ENCODE data around the gene LRRK1. TPM values are rescaled to one million over a fixed set of nuclear protein-coding genes. Genes with fewer than 3 reads are reported as not detected.

Gene LRRK1
- total and polyA plus RNA-seq, 2 experiments from 2014 or later = 2.6 to 4.5 TPM

DNA sequence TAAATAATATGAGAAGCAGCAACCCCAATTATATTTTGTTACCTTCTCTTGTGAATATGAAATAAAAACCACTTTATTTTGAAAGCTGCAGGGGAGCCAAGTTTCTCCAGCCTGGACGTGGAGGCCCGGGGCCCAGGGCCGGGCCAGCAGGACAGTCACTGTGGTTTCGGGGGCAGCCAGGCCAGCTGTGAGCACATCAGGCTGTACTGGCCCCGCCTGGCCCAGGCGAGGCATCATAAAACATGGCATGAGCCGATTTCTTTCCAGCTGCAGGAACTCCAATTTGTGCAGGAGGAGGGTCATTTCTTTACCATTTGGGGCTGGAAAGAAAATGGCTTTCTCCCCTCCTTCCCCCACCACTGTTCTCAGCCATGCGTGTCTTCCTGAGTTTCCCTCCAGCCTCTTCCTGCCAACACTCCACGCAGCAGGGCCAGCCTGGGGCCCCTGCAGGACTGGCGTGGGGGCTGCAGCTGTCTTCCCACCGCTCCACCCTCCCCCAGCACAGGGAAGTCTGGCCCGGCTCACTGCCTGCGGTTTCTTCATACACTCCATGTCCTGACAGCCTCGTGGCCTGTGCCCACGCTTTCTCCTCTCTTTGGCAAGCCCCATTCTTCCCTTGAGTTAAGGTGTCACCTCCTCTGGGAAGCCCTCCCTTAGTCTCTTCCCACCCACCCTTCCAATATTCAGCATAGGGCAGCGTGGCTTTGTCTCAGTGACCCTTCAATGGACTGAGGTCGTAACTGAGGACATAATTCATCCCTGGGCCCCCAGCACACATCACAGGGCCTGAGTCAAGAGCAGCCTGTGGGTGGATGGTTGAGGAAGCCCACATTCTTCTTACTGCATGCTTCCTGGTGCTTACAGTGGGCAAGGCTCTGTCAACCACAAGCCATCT, 196.9 kb downstream of the LRRK1 start (continued):
- TF ChIP-seq, protein P1, sequence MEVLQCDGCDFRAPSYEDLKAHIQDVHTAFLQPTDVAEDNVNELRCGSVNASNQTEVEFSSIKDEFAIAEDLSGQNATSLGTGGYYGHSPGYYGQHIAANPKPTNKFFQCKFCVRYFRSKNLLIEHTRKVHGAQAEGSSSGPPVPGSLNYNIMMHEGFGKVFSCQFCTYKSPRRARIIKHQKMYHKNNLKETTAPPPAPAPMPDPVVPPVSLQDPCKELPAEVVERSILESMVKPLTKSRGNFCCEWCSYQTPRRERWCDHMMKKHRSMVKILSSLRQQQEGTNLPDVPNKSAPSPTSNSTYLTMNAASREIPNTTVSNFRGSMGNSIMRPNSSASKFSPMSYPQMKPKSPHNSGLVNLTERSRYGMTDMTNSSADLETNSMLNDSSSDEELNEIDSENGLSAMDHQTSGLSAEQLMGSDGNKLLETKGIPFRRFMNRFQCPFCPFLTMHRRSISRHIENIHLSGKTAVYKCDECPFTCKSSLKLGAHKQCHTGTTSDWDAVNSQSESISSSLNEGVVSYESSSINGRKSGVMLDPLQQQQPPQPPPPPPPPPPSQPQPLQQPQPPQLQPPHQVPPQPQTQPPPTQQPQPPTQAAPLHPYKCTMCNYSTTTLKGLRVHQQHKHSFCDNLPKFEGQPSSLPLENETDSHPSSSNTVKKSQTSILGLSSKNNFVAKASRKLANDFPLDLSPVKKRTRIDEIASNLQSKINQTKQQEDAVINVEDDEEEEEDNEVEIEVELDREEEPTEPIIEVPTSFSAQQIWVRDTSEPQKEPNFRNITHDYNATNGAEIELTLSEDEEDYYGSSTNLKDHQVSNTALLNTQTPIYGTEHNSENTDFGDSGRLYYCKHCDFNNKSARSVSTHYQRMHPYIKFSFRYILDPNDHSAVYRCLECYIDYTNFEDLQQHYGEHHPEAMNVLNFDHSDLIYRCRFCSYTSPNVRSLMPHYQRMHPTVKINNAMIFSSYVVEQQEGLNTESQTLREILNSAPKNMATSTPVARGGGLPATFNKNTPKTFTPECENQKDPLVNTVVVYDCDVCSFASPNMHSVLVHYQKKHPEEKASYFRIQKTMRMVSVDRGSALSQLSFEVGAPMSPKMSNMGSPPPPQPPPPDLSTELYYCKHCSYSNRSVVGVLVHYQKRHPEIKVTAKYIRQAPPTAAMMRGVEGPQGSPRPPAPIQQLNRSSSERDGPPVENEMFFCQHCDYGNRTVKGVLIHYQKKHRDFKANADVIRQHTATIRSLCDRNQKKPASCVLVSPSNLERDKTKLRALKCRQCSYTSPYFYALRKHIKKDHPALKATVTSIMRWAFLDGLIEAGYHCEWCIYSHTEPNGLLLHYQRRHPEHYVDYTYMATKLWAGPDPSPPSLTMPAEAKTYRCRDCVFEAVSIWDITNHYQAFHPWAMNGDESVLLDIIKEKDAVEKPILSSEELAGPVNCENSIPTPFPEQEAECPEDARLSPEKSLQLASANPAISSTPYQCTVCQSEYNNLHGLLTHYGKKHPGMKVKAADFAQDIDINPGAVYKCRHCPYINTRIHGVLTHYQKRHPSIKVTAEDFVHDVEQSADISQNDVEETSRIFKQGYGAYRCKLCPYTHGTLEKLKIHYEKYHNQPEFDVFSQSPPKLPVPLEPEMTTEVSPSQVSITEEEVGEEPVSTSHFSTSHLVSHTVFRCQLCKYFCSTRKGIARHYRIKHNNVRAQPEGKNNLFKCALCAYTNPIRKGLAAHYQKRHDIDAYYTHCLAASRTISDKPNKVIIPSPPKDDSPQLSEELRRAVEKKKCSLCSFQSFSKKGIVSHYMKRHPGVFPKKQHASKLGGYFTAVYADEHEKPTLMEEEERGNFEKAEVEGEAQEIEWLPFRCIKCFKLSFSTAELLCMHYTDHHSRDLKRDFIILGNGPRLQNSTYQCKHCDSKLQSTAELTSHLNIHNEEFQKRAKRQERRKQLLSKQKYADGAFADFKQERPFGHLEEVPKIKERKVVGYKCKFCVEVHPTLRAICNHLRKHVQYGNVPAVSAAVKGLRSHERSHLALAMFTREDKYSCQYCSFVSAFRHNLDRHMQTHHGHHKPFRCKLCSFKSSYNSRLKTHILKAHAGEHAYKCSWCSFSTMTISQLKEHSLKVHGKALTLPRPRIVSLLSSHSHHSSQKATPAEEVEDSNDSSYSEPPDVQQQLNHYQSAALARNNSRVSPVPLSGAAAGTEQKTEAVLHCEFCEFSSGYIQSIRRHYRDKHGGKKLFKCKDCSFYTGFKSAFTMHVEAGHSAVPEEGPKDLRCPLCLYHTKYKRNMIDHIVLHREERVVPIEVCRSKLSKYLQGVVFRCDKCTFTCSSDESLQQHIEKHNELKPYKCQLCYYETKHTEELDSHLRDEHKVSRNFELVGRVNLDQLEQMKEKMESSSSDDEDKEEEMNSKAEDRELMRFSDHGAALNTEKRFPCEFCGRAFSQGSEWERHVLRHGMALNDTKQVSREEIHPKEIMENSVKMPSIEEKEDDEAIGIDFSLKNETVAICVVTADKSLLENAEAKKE (CRISPR knock-in tag; IDR thresholded peaks at IDR 0.05) = no peak
- TF ChIP-seq, protein P2, sequence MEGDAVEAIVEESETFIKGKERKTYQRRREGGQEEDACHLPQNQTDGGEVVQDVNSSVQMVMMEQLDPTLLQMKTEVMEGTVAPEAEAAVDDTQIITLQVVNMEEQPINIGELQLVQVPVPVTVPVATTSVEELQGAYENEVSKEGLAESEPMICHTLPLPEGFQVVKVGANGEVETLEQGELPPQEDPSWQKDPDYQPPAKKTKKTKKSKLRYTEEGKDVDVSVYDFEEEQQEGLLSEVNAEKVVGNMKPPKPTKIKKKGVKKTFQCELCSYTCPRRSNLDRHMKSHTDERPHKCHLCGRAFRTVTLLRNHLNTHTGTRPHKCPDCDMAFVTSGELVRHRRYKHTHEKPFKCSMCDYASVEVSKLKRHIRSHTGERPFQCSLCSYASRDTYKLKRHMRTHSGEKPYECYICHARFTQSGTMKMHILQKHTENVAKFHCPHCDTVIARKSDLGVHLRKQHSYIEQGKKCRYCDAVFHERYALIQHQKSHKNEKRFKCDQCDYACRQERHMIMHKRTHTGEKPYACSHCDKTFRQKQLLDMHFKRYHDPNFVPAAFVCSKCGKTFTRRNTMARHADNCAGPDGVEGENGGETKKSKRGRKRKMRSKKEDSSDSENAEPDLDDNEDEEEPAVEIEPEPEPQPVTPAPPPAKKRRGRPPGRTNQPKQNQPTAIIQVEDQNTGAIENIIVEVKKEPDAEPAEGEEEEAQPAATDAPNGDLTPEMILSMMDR (conservative IDR thresholded peaks at IDR 0.05; ENCODE audit: low read depth in 2 of 2) = no peak

DNA sequence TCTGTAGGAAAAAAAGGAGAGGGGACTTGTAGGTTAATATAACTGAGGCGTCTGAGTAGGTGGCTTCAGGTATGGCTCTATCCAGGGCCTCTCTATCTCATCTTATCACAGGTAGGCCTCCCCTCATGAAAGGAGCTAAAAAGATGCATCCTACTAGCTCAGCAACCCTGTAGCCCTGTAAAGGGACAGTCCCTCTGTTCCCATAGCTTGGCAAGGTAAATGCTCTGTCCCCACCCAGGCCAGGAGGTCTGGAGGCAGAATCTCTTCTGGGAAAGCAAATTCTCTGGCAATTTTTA, 197.5 kb downstream of the LRRK1 start:
- no peaks in the 10 kb centered on the region for H3K36me3 Mint-ChIP-seq (ENCODE audit: low read depth)
- Histone ChIP-seq H3K27ac (ENCODE audit: low read depth) (no peak overlapping the region), H3F3A (replicated peaks; ENCODE audit: low read depth) (no peaks in the 10 kb centered on the region), H3K79me2 (replicated peaks; ENCODE audit: insufficient read depth) (no peaks in the 10 kb centered on the region), H3K4me2 (no peak overlapping the region), H2AFZ (no peak overlapping the region), H3K36me3 (ENCODE audit: insufficient read depth) (no peaks in the 10 kb centered on the region), H3K9me2 (ENCODE audit: insufficient read depth) (no peaks in the 10 kb centered on the region), H3K27me3 (ENCODE audit: insufficient read depth) (no peaks in the 10 kb centered on the region), H3K4me1 (ENCODE audit: insufficient read depth) (peaks cover 4% of the 10 kb centered on the region), H4K20me1 (replicated peaks; ENCODE audit: insufficient read depth) (no peaks in the 10 kb centered on the region), H3K4me3 (no peak overlapping the region)
- peaks cover 11% of the 10 kb centered on the region for H3K27me3 Mint-ChIP-seq (ENCODE audit: insufficient read depth, low read depth, poor library complexity)
- no peak overlapping the region for H3K27ac Mint-ChIP-seq
- DNase-seq (ENCODE audit: low spot score) (no peak), ATAC-seq (no peak)
- no peaks in the 10 kb centered on the region for H3K9me3 Mint-ChIP-seq
- H3K4me3 Mint-ChIP-seq = no peak overlapping the region
- peaks cover 26% of the 10 kb centered on the region for H3K4me1 Mint-ChIP-seq
- TF ChIP-seq, protein P2 (conservative IDR thresholded peaks at IDR 0.05; ENCODE audit: low read depth in 2 of 2) = no peak
- TF ChIP-seq ZNF331 (CRISPR knock-in tag; IDR thresholded peaks at IDR 0.05; ENCODE audit: low read depth) (no peak), JUNB (IDR thresholded peaks at IDR 0.05; ENCODE audit: unreplicated experiment) (no peak), NANOG (IDR thresholded peaks at IDR 0.05; ENCODE audit: borderline replicate concordance) (no peak), ZNF114 (CRISPR knock-in tag; IDR thresholded peaks at IDR 0.05) (no peak)
- TF ChIP-seq, protein P3, sequence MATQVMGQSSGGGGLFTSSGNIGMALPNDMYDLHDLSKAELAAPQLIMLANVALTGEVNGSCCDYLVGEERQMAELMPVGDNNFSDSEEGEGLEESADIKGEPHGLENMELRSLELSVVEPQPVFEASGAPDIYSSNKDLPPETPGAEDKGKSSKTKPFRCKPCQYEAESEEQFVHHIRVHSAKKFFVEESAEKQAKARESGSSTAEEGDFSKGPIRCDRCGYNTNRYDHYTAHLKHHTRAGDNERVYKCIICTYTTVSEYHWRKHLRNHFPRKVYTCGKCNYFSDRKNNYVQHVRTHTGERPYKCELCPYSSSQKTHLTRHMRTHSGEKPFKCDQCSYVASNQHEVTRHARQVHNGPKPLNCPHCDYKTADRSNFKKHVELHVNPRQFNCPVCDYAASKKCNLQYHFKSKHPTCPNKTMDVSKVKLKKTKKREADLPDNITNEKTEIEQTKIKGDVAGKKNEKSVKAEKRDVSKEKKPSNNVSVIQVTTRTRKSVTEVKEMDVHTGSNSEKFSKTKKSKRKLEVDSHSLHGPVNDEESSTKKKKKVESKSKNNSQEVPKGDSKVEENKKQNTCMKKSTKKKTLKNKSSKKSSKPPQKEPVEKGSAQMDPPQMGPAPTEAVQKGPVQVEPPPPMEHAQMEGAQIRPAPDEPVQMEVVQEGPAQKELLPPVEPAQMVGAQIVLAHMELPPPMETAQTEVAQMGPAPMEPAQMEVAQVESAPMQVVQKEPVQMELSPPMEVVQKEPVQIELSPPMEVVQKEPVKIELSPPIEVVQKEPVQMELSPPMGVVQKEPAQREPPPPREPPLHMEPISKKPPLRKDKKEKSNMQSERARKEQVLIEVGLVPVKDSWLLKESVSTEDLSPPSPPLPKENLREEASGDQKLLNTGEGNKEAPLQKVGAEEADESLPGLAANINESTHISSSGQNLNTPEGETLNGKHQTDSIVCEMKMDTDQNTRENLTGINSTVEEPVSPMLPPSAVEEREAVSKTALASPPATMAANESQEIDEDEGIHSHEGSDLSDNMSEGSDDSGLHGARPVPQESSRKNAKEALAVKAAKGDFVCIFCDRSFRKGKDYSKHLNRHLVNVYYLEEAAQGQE (IDR thresholded peaks at IDR 0.05; ENCODE audit: unreplicated experiment) = no peak
- TF ChIP-seq, protein P4, sequence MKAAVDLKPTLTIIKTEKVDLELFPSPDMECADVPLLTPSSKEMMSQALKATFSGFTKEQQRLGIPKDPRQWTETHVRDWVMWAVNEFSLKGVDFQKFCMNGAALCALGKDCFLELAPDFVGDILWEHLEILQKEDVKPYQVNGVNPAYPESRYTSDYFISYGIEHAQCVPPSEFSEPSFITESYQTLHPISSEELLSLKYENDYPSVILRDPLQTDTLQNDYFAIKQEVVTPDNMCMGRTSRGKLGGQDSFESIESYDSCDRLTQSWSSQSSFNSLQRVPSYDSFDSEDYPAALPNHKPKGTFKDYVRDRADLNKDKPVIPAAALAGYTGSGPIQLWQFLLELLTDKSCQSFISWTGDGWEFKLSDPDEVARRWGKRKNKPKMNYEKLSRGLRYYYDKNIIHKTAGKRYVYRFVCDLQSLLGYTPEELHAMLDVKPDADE (IDR thresholded peaks at IDR 0.05) = no peak

Measured in GM23338 (cell line).